HG02623 (cell line): ENCODE measurements around the gene ZNF821.
A peak's percentile ranks its signal among the peaks of the same experiment; 100 is the strongest.
"Not testable (repeated sequence)": the region's sequence is repeated elsewhere in the genome, so short reads cannot be mapped to it uniquely, and the experiment has no call there.

Experiments used
- ATAC-seq: cut with Tn5 transposase; IDR thresholded peaks from one replicate; pipeline ENCODE4 v1.9.1; 2021; ENCODE audit warnings: moderate library complexity; ENCODE audit not compliant: unreplicated experiment

The ZNF821 gene, protein sequence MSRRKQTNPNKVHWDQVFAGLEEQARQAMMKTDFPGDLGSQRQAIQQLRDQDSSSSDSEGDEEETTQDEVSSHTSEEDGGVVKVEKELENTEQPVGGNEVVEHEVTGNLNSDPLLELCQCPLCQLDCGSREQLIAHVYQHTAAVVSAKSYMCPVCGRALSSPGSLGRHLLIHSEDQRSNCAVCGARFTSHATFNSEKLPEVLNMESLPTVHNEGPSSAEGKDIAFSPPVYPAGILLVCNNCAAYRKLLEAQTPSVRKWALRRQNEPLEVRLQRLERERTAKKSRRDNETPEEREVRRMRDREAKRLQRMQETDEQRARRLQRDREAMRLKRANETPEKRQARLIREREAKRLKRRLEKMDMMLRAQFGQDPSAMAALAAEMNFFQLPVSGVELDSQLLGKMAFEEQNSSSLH

GRCh38 chr16:71883849-71884638, at the start of gene ZNF821:
Gene ZNF821 (minus strand): TSS chr16:71884182. CDS start chr16:71879946, 4,236 bp downstream.
- ATAC-seq = peak; percentile 42

DNA sequence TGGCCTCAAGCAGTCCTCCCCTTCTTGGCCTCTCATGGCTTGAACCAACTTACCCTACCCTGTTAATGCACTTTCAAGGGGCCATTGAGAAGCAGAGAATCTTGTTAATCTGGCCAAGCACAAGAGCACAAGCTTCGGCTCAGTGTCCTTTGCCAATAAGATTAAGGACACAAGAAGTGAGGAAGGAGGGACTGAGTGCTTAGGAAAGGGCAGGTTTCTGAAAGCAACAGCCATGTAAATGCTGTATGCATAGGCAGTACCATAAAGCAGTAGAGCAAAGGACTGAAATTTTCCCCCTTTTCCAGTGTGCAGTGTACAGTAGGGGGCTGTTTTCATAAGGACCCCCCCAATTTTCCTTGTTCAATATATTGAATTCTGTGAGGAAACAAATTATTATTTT, 49.0 kb upstream of the ZNF821 start:
- no peak for ATAC-seq

- ATAC-seq = no peak
Observed at GRCh38 chr16:71931599-71931998, 47.6 kb upstream of the ZNF821 start.

GRCh38 chr16:71931001-71931400, 47.0 kb upstream of the ZNF821 start:
- ATAC-seq = no peak

- ATAC-seq = no peak
Observed at GRCh38 chr16:71930013-71930563, 46.1 kb upstream of the ZNF821 start.

GRCh38 chr16:71929048-71929447, 45.1 kb upstream of the ZNF821 start:
- no peak for ATAC-seq

GRCh38 chr16:71927787-71928186, 43.8 kb upstream of the ZNF821 start:
- ATAC-seq = no peak

DNA sequence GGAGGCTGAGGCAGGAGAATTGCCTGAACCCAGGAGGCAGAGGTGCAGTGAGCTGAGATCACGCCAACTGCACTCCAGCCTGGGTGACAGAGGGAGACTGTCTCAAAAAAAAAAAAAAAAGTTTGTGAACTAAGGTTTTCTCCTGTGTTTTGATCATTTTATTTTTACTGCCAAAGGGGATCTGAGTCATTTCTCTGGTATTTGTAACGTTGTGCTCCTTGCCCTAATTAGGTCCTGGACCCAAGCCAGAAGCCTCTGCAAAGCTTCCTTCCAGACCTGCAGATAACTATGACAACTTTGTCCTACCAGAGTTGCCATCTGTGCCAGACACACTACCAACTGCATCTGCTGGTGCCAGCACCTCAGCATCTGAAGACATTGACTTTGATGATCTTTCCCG, 43.4 kb upstream of the ZNF821 start:
- ATAC-seq = no peak

DNA sequence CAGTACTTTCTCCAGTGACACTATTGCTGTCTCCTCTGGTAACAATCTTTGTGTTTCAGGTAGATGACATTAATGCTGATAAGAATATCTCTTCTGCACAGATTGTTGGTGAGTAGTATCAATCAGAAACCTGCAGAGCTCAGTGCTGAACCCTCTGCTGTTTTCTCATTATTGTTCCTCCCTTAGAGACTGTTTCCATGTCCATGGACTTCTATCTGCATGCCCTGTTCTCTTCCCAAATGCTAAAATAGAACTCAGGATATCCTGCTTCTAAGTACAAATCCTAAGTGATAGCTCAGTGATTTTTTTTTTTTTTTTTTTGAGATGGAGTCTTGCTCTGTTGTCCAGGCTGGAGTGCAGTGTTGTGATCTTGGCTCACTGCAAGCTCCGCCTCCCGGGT, 40.7 kb upstream of the ZNF821 start:
- ATAC-seq = no peak

GRCh38 chr16:71923941-71924690, 40.1 kb upstream of the ZNF821 start:
- ATAC-seq = no peak

DNA sequence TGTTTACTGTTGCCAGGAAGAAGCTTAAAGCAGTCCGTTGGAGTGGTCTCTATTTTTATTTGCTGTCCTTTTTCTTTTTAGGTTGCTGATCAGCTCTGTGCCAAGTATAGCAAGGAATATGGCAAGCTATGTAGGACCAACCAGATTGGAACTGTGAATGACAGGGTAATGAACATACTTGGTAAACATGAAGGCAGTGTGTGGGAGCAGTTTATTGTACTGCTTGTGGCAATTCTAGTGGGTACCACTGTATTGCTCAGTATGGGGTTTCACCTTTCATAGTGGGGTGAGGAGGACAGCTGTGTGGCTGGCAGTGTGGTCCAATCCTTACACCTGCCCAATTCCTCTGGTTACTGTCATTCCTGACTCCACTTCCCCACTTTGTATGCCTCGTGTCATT, 36.7 kb upstream of the ZNF821 start:
- no peak for ATAC-seq

GRCh38 chr16:71919035-71919434, 35.1 kb upstream of the ZNF821 start:
- peak; percentile 60 for ATAC-seq

DNA sequence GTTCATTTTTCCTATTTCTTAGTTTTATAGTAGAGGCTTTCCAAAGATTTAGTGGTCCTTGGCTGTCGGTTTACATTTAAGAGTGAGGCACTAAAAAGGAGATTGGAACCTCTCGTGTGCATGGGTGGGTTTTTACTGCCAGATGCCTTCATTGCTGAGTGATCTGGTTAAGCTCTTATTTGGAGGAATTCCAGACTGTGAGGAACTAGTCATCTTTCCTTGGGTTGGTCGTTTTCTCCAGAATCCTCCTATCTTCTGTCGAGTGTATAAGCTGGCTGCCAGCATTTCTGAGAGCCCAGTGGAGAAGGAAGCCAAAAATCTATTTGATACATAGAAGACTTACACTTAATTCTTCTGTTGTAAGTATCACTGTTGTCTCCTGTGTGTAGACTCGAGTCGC, 33.9 kb upstream of the ZNF821 start:
- no peak for ATAC-seq

DNA sequence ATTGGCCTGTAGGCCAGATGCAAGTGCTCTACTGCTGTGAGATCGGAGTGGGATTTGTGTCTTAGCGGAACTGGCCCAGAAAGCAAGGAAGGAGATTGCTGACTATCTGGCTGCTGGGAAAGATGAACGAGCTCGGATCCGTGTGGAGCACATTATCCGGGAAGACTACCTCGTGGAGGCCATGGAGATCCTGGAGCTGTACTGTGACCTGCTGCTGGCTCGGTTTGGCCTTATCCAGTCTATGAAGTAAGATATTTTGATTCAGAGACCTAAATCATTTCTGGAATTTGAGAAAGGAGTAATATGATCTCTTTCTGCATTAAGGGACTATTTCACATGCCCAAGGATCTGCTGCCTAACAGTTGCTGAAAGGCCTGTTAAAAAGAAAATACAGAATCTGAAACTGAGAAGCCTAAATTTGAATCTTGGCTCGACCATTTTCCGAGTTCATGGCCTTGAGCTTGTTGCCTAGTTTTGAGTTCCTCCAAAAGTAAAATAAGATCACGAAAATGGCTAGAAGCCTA, 32.5 kb upstream of the ZNF821 start:
- no peak for ATAC-seq

DNA sequence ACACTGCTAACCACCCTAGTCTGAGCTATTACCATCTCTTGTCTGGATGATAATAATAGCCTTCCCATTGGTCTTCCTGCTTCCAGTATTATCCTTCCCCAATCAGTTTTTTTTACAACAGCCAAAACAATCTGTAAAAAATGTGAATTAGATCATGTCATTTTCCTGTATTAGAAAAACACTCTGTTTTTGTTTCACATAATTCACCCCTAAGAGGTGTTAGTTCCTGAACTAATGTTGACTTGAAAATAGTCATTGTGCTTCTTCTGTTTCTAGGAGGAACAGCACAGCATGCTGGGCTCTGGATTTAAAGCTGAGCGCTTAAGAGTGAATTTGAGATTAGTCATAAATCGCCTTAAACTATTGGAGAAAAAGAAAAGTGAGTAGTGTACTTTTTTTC, 31.4 kb upstream of the ZNF821 start:
- no peak for ATAC-seq

- ATAC-seq = no peak
Observed at GRCh38 chr16:71914802-71915201, 30.8 kb upstream of the ZNF821 start.

DNA sequence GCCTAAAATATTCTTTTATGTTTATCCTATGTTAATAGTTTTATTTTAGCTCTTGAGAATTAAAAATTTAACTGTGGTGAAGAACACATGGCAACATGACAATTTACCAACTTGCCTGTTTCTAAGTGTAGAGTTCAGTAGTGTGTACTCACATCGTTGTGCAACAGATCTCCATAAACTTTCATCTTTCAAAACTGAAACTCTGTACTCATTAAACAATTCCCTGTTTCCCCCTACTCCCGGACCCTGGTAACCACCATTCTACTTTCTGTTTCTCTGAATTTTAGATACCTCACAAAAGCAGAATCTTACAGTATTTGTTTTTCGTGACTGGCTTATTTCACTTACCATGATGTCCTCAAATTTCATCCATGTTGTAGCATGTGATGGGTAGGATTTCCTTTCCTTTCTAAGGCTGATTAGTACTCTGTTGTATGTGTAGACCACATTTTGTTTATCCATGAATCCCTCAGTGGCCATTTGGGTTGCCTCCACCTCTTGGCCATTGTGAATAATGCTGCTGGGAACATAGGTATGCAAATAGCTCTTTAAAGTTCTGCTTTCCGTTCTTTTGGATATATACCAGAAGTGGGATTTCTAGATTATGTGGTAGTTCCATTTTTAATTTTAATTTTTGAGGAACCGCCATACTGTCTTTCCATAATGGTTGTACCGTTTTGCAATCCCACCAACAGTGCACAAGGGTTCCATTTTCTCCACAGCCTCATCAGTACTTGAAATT, 28.7 kb upstream of the ZNF821 start:
- ATAC-seq = no peak

DNA sequence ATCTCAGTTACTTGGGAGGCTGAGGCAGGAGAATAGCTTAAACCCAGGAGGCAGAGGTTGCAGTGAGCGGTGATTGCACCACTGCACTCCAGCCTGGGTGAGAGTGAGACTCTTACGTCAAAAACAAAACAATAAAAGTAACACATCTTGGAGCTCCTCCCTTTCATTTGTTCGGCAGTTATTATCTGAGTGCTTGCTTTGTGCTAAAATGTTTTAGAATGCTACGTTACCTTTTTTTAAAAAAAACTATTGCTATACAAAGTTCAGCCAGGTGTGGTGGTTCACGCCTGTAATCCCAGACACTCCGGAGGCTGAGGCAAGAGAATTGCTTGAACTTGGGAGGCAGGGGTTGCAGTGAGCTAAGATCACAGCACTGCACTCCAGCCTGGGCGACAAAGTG, 27.1 kb upstream of the ZNF821 start:
- ATAC-seq = no peak

DNA sequence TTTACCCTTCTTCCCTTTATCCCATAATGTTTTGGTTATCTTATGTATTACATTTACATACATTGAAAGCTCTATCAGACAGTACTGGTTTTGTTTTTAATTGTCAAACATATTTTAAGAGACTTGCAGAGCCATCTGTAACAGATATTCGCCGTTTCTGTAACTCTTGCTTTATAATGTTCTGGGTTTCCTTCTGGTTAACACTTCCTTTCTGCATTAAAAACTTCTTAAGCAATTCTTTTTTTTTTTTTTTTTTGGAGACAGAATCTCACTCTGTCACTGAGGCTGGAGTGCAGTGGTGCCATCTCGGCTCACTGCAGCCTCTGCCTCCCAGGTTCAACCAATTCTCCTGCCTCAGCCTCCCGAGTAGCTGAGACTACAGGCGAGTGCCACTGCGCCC, 21.8 kb upstream of the ZNF821 start:
- ATAC-seq = not testable (repeated sequence)

DNA sequence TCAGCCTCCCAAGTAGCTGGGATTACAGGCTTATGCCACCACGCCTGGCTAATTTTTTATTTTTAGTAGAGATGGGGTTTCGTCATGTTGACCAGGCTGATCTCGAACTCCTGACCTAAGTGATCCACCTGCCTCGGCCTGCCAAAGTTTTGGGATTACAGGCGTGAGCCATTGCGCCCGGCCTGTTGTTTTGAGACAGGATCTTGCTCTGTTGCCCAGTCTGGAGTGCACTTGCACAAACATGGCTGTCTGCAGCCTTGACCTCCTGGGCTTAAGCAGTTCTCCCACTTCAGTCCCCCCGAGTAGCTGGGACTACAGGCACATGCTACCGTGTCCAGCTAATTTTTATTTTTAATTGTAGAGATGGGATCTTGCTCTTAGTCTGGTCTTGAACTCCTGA, 20.3 kb upstream of the ZNF821 start:
- ATAC-seq = no peak
